PC-9 (cell line): ENCODE measurements around the gene CENPP. TPM values are rescaled to one million over a fixed set of nuclear protein-coding genes. Genes with fewer than 3 reads are reported as not detected.

Experiments used
- BruUV-seq: library from RNA; stranded (reverse); fragments of 400-500 nt; replicated peaks from 2 replicates; lab custom pipeline; 2021; lab: Mats Ljungman, UMichigan
- CTCF ChIA-PET: fragments of 300-600 bp; sonication (Branson Sonifier 250); formaldehyde crosslinking; loops from one replicate; lab custom pipeline; 2022; ENCODE audit warnings: antibody characterized with exemption; lab: Charles Lee
- POLR2A ChIA-PET: fragments of 300-600 bp; sonication (Branson Sonifier 250); formaldehyde crosslinking; loops from one replicate; lab custom pipeline; 2022; ENCODE audit warnings: antibody characterized with exemption; ENCODE audit not compliant: unreplicated experiment; lab: Charles Lee
- DNase-seq, 2 experiments: peaks; one replicate each; pipeline versions ENCODE4 v3.0.0 to v3.0.0-alpha.2; 2015 to 2022; ENCODE audit warnings: mixed read lengths in 1 of 2
- H2AFZ ChIP-seq: fragments of 200-600 bp; sonication (generic); 2 replicates; pipeline ENCODE4 v1.8.1; 2017; ENCODE audit warnings: antibody characterized with exemption
- H3F3A ChIP-seq: fragments of 200-600 bp; sonication (generic); 2 replicates; pipeline ENCODE4 v1.8.1; 2017; ENCODE audit warnings: antibody characterized with exemption, mild to moderate bottlenecking, low read depth; ENCODE audit not compliant: insufficient read depth
- H3K27ac ChIP-seq: fragments of 200-600 bp; sonication (generic); 2 replicates; pipeline ENCODE4 v1.6.1; 2016; ENCODE audit warnings: mixed run types
- H3K27me3 ChIP-seq: fragments of 200-600 bp; sonication (generic); 2 replicates; pipeline ENCODE4 v1.6.1; 2016; ENCODE audit warnings: low read depth, mixed run types; ENCODE audit not compliant: insufficient read depth
- H3K36me3 ChIP-seq: fragments of 200-600 bp; sonication (generic); 2 replicates; pipeline ENCODE4 v1.6.1; 2016; ENCODE audit warnings: low read depth, mixed run types
- H3K4me1 ChIP-seq: fragments of 200-600 bp; sonication (generic); replicated peaks from 2 replicates; pipeline ENCODE4 v1.6.1; 2016; ENCODE audit warnings: mixed run types; ENCODE audit not compliant: insufficient read depth
- H3K4me2 ChIP-seq: fragments of 200-600 bp; sonication (generic); 2 replicates; pipeline ENCODE4 v1.6.1; 2017; ENCODE audit warnings: mixed run types
- H3K4me3 ChIP-seq: fragments of 200-600 bp; sonication (generic); 2 replicates; pipeline ENCODE4 v1.6.1; 2016; ENCODE audit warnings: mixed run types
- H3K79me2 ChIP-seq: fragments of 200-600 bp; sonication (generic); 2 replicates; pipeline ENCODE4 v1.6.1; 2017; ENCODE audit warnings: low read depth, mixed run types
- H3K9me2 ChIP-seq: fragments of 200-600 bp; sonication (generic); 2 replicates; pipeline ENCODE4 v1.8.1; 2017; ENCODE audit warnings: mild to moderate bottlenecking; ENCODE audit not compliant: insufficient read depth
- H3K9me3 ChIP-seq: fragments of 200-600 bp; sonication (generic); 2 replicates; pipeline ENCODE4 v1.8.1; 2016; ENCODE audit warnings: low read depth; ENCODE audit not compliant: insufficient read depth
- H4K20me1 ChIP-seq: fragments of 200-600 bp; sonication (generic); 2 replicates; pipeline ENCODE4 v1.8.1; 2017; ENCODE audit not compliant: insufficient read depth
- EZH2 ChIP-seq: fragments of 200-600 bp; sonication (generic); IDR thresholded peaks from 2 replicates; pipeline ENCODE4 v1.8.0; 2017; ENCODE audit warnings: antibody characterized with exemption, low read depth
- intact Hi-C: fragments of 100-400 bp; cut with micrococcal nuclease; formaldehyde crosslinking; loops from one replicate; pipeline ENCODE4 v1.10.0; 2022; ENCODE audit not compliant: unreplicated experiment
- total RNA-seq: library from RNA; stranded (reverse); gene quantifications from 2 replicates; pipeline ENCODE4 v1.2.3, GENCODE V29; 2021
- TF ChIP-seq, protein P1 (sequence below): fragments of 200-600 bp; sonication (generic); conservative IDR thresholded peaks from 2 replicates; pipeline ENCODE4 v1.6.1; 2017; ENCODE audit warnings: mixed run types, antibody characterized with exemption, mild to moderate bottlenecking, moderate library complexity

Gene CENPP
- total RNA-seq, 1 experiment from 2014 or later, result 10.0 TPM

DNA sequence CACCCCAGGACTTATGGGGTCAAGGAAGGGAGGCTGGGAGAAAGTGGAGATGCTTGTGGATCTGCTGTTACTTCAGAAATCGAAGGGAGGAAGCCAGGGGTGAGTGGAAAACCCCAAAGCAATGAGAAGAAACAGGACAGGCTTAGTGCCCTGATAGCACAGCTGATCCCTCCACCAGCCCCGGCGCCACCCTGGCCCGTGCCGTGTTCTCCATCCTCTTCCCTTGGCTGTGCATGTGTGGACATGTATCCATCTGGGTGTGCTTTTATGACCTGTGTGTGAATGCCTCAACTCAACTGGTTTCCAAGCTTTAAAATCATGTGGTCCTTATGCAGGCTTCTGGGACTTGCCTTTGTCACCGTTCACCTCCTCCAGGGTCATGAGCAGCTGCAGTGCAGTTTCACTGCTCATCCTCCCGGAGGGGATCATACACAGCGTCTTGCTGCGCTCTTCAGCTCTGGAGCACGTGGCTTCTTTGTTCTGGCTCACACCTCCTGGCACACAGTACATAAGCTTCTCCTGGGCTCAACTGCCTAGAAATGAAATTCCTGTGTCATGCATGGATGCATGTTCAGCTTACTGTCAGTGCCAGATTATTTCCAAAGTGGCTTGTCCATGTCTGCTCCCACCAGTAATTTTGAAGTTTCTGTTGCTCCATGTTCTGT lies 286.0 kb downstream of the CENPP start:
- H3K79me2 ChIP-seq, result no peaks in the 10 kb centered on the region
- CTCF ChIA-PET, result no interaction called here
- no peak overlapping the region for H3K27ac ChIP-seq
- no peaks in the 10 kb centered on the region; the same call in 1 of the 2 replicates for H3K36me3 ChIP-seq
- intact Hi-C loops, result no loop called here
- H3K27me3 ChIP-seq, result no peaks in the 10 kb centered on the region
- no peak for TF ChIP-seq EZH2
- TF ChIP-seq, protein P1, sequence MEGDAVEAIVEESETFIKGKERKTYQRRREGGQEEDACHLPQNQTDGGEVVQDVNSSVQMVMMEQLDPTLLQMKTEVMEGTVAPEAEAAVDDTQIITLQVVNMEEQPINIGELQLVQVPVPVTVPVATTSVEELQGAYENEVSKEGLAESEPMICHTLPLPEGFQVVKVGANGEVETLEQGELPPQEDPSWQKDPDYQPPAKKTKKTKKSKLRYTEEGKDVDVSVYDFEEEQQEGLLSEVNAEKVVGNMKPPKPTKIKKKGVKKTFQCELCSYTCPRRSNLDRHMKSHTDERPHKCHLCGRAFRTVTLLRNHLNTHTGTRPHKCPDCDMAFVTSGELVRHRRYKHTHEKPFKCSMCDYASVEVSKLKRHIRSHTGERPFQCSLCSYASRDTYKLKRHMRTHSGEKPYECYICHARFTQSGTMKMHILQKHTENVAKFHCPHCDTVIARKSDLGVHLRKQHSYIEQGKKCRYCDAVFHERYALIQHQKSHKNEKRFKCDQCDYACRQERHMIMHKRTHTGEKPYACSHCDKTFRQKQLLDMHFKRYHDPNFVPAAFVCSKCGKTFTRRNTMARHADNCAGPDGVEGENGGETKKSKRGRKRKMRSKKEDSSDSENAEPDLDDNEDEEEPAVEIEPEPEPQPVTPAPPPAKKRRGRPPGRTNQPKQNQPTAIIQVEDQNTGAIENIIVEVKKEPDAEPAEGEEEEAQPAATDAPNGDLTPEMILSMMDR, result no peak
- POLR2A ChIA-PET, result no interaction called here
- H3K9me3 ChIP-seq, result no peaks in the 10 kb centered on the region
- H3K4me2 ChIP-seq, result no peak overlapping the region
- DNase-seq, result no peak
- no peaks in the 10 kb centered on the region for H4K20me1 ChIP-seq
- H2AFZ ChIP-seq, result no peak overlapping the region
- H3K4me1 ChIP-seq, result no peaks in the 10 kb centered on the region
- no TSS peak for BruUV-seq
- no peaks in the 10 kb centered on the region for H3F3A ChIP-seq
- no peaks in the 10 kb centered on the region for H3K9me2 ChIP-seq
- no peak overlapping the region for H3K4me3 ChIP-seq

DNA sequence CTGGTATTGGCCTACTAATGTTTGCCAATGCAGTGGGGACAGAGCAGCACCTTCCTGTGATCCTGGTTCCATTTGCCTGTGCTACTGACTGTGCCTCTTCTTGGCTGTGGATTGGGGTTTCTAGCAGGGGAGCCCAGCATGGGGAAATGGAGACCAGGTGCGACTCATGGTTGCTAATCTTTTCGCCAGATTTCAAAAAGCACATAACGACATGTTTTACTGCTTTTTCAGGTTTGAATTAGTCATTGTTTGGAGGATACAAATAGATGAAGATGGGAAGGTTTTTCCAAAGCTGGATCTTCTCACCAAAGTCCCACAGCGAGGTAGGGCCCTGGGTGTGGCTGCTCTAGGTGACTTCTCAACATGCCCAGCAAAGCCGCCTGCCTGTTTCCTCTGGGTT lies 286.5 kb downstream of the CENPP start:
- BruUV-seq, result no TSS peak
- intact Hi-C loops, result no loop called here
- no peaks in the 10 kb centered on the region; the same call in 1 of the 2 replicates for H3K36me3 ChIP-seq
- no peak for DNase-seq
- no peak overlapping the region for H3K27ac ChIP-seq
- no peaks in the 10 kb centered on the region for H3K4me1 ChIP-seq
- no peak overlapping the region for H3K4me2 ChIP-seq
- ChIA-PET POLR2A (no interaction called here), CTCF (no interaction called here)
- no peaks in the 10 kb centered on the region for H3K79me2 ChIP-seq
- H3K9me2 ChIP-seq, result no peaks in the 10 kb centered on the region
- TF ChIP-seq, protein P1, result no peak
- TF ChIP-seq EZH2, result no peak
- no peaks in the 10 kb centered on the region for H3K27me3 ChIP-seq
- H3K4me3 ChIP-seq, result no peak overlapping the region
- no peaks in the 10 kb centered on the region for H3K9me3 ChIP-seq
- no peak overlapping the region for H2AFZ ChIP-seq
- no peaks in the 10 kb centered on the region for H3F3A ChIP-seq
- no peaks in the 10 kb centered on the region for H4K20me1 ChIP-seq

DNA sequence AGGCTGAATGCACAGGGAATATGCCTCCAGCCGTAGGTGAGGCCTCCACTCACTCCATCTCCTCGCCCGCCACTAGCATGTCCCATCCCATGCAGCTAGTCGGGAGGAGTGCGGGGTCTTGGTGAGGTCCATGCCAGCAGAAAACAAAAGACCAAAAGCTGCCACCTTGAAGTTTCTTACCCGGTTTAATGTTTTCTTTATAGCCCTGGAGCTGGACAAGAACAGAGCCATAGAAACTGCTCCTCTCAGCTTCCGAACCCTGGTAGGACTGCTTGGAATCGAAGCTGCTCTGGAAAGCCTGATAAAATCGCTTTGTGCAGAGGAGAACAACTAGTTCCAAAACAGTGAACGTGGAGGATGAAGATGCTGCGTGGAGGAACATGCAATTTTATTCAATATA lies 287.1 kb downstream of the CENPP start:
- POLR2A ChIA-PET, result no interaction called here

More for the DNA sequence above, 287.1 kb downstream of the CENPP start:
- H3K4me2 ChIP-seq, result no peak overlapping the region
- no peak for TF ChIP-seq EZH2
- TF ChIP-seq, protein P1, result no peak
- no peaks in the 10 kb centered on the region for H3K4me1 ChIP-seq
- H3F3A ChIP-seq, result no peaks in the 10 kb centered on the region
- no peaks in the 10 kb centered on the region for H3K79me2 ChIP-seq
- intact Hi-C loops, result no loop called here
- CTCF ChIA-PET, result no interaction called here
- H3K27ac ChIP-seq, result no peak overlapping the region
- H3K9me3 ChIP-seq, result no peaks in the 10 kb centered on the region
- H3K36me3 ChIP-seq, result no peaks in the 10 kb centered on the region; the same call in 1 of the 2 replicates
- no peaks in the 10 kb centered on the region for H3K9me2 ChIP-seq
- H3K27me3 ChIP-seq, result no peaks in the 10 kb centered on the region
- no peak overlapping the region for H2AFZ ChIP-seq
- H3K4me3 ChIP-seq, result no peak overlapping the region
- H4K20me1 ChIP-seq, result no peaks in the 10 kb centered on the region
- no TSS peak for BruUV-seq
- DNase-seq, result no peak
